H1 (cell line): ENCODE measurements around the gene TTC3. TPM values are rescaled to one million over a fixed set of nuclear protein-coding genes. Genes with fewer than 3 reads are reported as not detected.

Source experiments
- CTCF ChIA-PET: fragments of 300-600 bp; sonication (Branson Sonifier 250); formaldehyde crosslinking; loops from one replicate; lab custom pipeline; 2021; ENCODE audit not compliant: partially characterized antibody; lab: Charles Lee
- POLR2A ChIA-PET: fragments of 300-600 bp; sonication (Branson Sonifier 250); formaldehyde crosslinking; loops from one replicate; lab custom pipeline; 2021; ENCODE audit warnings: inconsistent platforms; ENCODE audit not compliant: partially characterized antibody; lab: Charles Lee
- DNase-seq, 2 experiments: peaks; one replicate each; pipeline versions ENCODE4 v3.0.0 to v3.0.0-alpha.2; 2010 to 2022; ENCODE audit warnings: low spot score in 2 of 2, low read depth in 1 of 2, mixed read lengths in 1 of 2
- FAIRE-seq: peaks from 2 replicates; lab custom pipeline; 2011; peaks lifted over from hg19 to GRCh38; lab: Jason Lieb, UNC
- H2AFZ ChIP-seq: 2 replicates; pipeline ENCODE4 v1.8.1; 2012; ENCODE audit warnings: low read length, inconsistent platforms
- H2AK5ac ChIP-seq: 2 replicates; pipeline ENCODE4 v1.6.1; 2013; ENCODE audit warnings: low read depth, low read length
- H2BK120ac ChIP-seq: replicated peaks from 2 replicates; pipeline ENCODE3; 2013; ENCODE audit warnings: low read depth, low read length, inconsistent platforms
- H2BK12ac ChIP-seq: 2 replicates; pipeline ENCODE4 v1.6.1; 2013; ENCODE audit warnings: low read depth, low read length
- H2BK15ac ChIP-seq: 2 replicates; pipeline ENCODE4 v1.6.1; 2013; ENCODE audit warnings: low read length
- H2BK20ac ChIP-seq: 2 replicates; pipeline ENCODE4 v1.6.1; 2013; ENCODE audit warnings: low read length
- H2BK5ac ChIP-seq: 2 replicates; pipeline ENCODE4 v1.6.1; 2013; ENCODE audit warnings: low read depth, low read length
- H3K14ac ChIP-seq: 2 replicates; pipeline ENCODE4 v1.6.1; 2013; ENCODE audit warnings: inconsistent platforms; ENCODE audit not compliant: insufficient read length
- H3K18ac ChIP-seq: 2 replicates; pipeline ENCODE4 v1.6.1; 2013; ENCODE audit warnings: low read length; ENCODE audit errors: extremely low read depth
- H3K23ac ChIP-seq: 2 replicates; pipeline ENCODE4 v1.6.1; 2013; ENCODE audit warnings: inconsistent platforms; ENCODE audit not compliant: insufficient read length
- H3K23me2 ChIP-seq: 2 replicates; pipeline ENCODE4 v1.6.1; 2013; ENCODE audit warnings: low read depth, low read length
- H3K27ac ChIP-seq: 2 replicates; pipeline ENCODE4 v1.6.1; 2011; ENCODE audit warnings: low read depth, low read length, inconsistent platforms
- H3K27me3 ChIP-seq, 4 experiments: replicated peaks in 1 of 4; 1 replicate in 1 of 4; 2 replicates in 3 of 4; pipeline versions ENCODE4 v1.6.1 to v1.8.1; 2011 to 2013; ENCODE audit warnings: low read length in 3 of 4, mild to moderate bottlenecking in 3 of 4, inconsistent platforms in 2 of 4, mixed read lengths in 2 of 4, moderate library complexity in 1 of 4; ENCODE audit not compliant: control insufficient read depth in 3 of 4, insufficient read depth in 3 of 4; ENCODE audit errors: extremely low read depth in 1 of 4
- H3K36me3 ChIP-seq, 4 experiments: 2 replicates each; pipeline versions ENCODE4 v1.6.1 to v1.8.1; 2011 to 2013; ENCODE audit warnings: mild to moderate bottlenecking in 4 of 4, low read length in 3 of 4, moderate library complexity in 2 of 4, control low read depth in 1 of 4, inconsistent platforms in 1 of 4; ENCODE audit not compliant: insufficient read depth in 4 of 4, control insufficient read depth in 2 of 4
- H3K4ac ChIP-seq: replicated peaks from 2 replicates; pipeline ENCODE3; 2013; ENCODE audit warnings: low read length, low read depth, mixed read lengths, inconsistent platforms; ENCODE audit not compliant: insufficient read length
- H3K4me1 ChIP-seq, 4 experiments: replicated peaks in 1 of 4; 1 replicate in 1 of 4; 2 replicates in 3 of 4; pipeline versions ENCODE4 v1.6.1 to v1.8.1; 2011 to 2013; ENCODE audit warnings: low read length in 3 of 4, inconsistent platforms in 2 of 4, mixed read lengths in 1 of 4; ENCODE audit not compliant: insufficient read depth in 4 of 4, control insufficient read depth in 3 of 4
- H3K4me2 ChIP-seq, 2 experiments: 2 replicates each; pipeline versions ENCODE4 v1.6.1 to v1.8.1; 2011 to 2013; ENCODE audit warnings: low read depth in 2 of 2, low read length in 2 of 2, control low read depth in 1 of 2, inconsistent platforms in 1 of 2, mild to moderate bottlenecking in 1 of 2; ENCODE audit not compliant: insufficient read depth in 1 of 2
- H3K4me3 ChIP-seq, 4 experiments: fragments of 200-600, 300-600 bp in 1 of 4; sonication (generic), shearing (Covaris generic), sonication (Bioruptor Twin) in 1 of 4; 2 replicates each; pipeline versions ENCODE4 v1.5.1 to v1.8.1; 2011 to 2016; ENCODE audit warnings: low read length in 4 of 4, low read depth in 3 of 4, control low read depth in 2 of 4, inconsistent platforms in 2 of 4, mild to moderate bottlenecking in 2 of 4, mixed read lengths in 1 of 4, moderate library complexity in 1 of 4; ENCODE audit not compliant: insufficient read depth in 2 of 4; ENCODE audit errors: extremely low read depth in 1 of 4
- H3K56ac ChIP-seq: replicated peaks from 2 replicates; pipeline ENCODE3; 2013; ENCODE audit warnings: low read depth, mild to moderate bottlenecking, mixed read lengths, low read length, inconsistent platforms; ENCODE audit not compliant: insufficient read length
- H3K79me1 ChIP-seq: 2 replicates; pipeline ENCODE4 v1.6.1; 2013; ENCODE audit warnings: low read depth, low read length, control low read depth
- H3K79me2 ChIP-seq, 2 experiments: 2 replicates each; pipeline versions ENCODE4 v1.6.1 to v1.8.1; 2012 to 2013; ENCODE audit warnings: low read length in 2 of 2, mild to moderate bottlenecking in 2 of 2, inconsistent platforms in 1 of 2; ENCODE audit not compliant: insufficient read depth in 2 of 2, control insufficient read depth in 1 of 2
- H3K9ac ChIP-seq, 4 experiments: replicated peaks in 1 of 4; 1 replicate in 1 of 4; 2 replicates in 3 of 4; pipeline versions ENCODE4 v1.6.1 to v1.8.1; 2011 to 2013; ENCODE audit warnings: low read depth in 3 of 4, low read length in 3 of 4, control low read depth in 2 of 4, mild to moderate bottlenecking in 2 of 4, moderate library complexity in 2 of 4, inconsistent platforms in 1 of 4; ENCODE audit errors: extremely low read depth in 1 of 4
- H3K9me3 ChIP-seq, 2 experiments: 2 replicates each; pipeline versions ENCODE4 v1.6.1 to v1.8.1; 2012 to 2013; ENCODE audit warnings: mild to moderate bottlenecking in 2 of 2, moderate library complexity in 2 of 2, control low read depth in 1 of 2, inconsistent platforms in 1 of 2, low read depth in 1 of 2, low read length in 1 of 2, mixed read lengths in 1 of 2; ENCODE audit not compliant: insufficient read depth in 2 of 2
- H4K20me1 ChIP-seq, 2 experiments: replicated peaks in 1 of 2; 2 replicates each; pipeline versions ENCODE3 to v1.8.1; 2011 to 2013; ENCODE audit warnings: inconsistent platforms in 2 of 2, low read length in 2 of 2, mild to moderate bottlenecking in 1 of 2; ENCODE audit not compliant: insufficient read depth in 2 of 2, control insufficient read depth in 1 of 2
- H4K5ac ChIP-seq: 2 replicates; pipeline ENCODE4 v1.6.1; 2013; ENCODE audit warnings: low read length, low read depth, mixed read lengths, inconsistent platforms; ENCODE audit not compliant: insufficient read length
- H4K8ac ChIP-seq: 2 replicates; pipeline ENCODE4 v1.8.0; 2013; ENCODE audit warnings: mild to moderate bottlenecking, moderate library complexity, low read length, inconsistent platforms; ENCODE audit not compliant: insufficient read depth; ENCODE audit errors: extremely low read depth
- H4K91ac ChIP-seq: replicated peaks from 2 replicates; pipeline ENCODE3; 2013; ENCODE audit warnings: low read length, mixed read lengths, inconsistent platforms; ENCODE audit not compliant: insufficient read length
- ATF2 ChIP-seq: IDR thresholded peaks from 2 replicates; pipeline ENCODE4 v1.6.1; 2012; ENCODE audit warnings: low read length, inconsistent platforms
- EP300 ChIP-seq, 2 experiments: IDR thresholded peaks; 1 replicate in 1 of 2; 2 replicates in 1 of 2; pipeline ENCODE4 v1.6.1; 2011 to 2012; ENCODE audit warnings: low read depth in 2 of 2, low read length in 2 of 2, mild to moderate bottlenecking in 2 of 2, borderline replicate concordance in 1 of 2, inconsistent platforms in 1 of 2, moderate library complexity in 1 of 2
- NANOG ChIP-seq: IDR thresholded peaks from 2 replicates; pipeline ENCODE4 v1.6.1; 2011; ENCODE audit warnings: low read length, low read depth, mild to moderate bottlenecking, inconsistent platforms; ENCODE audit not compliant: insufficient read depth, poor library complexity, severe bottlenecking
- PHF8 ChIP-seq: fragments of 200-600 bp; sonication (generic); conservative IDR thresholded peaks from 2 replicates; pipeline ENCODE4 v1.7.1; 2012; ENCODE audit warnings: low read depth, mild to moderate bottlenecking, inconsistent platforms, low read length, moderate library complexity
- RFX5 ChIP-seq: IDR thresholded peaks from 2 replicates; pipeline ENCODE4 v1.6.1; 2011; ENCODE audit warnings: low read depth, low read length, improper control_type of control experiment, borderline replicate concordance
- SP2 ChIP-seq: IDR thresholded peaks from 2 replicates; pipeline ENCODE4 v1.6.1; 2012; ENCODE audit warnings: mild to moderate bottlenecking, low read length, inconsistent platforms
- WGBS, 2 experiments: shearing (Covaris generic) in 1 of 2; methylation state at CpG; one replicate each; pipeline versions ENCODE4 v1.1.6 to v1.1.7; 2013 to 2015; ENCODE audit warnings: low lambda C conversion rate in 2 of 2, mixed read lengths in 2 of 2, inconsistent platforms in 1 of 2, low coverage in 1 of 2, missing lambda C conversion rate in 1 of 2; ENCODE audit not compliant: insufficient replicate concordance in 2 of 2, insufficient coverage in 1 of 2, insufficient read length in 1 of 2; ENCODE audit errors: extremely low coverage in 1 of 2, missing lambda C conversion rate in 1 of 2; 5-methylcytosine and 5-hydroxymethylcytosine counted together
- polyA plus RNA-seq, 7 experiments: library from polyadenylated mRNA; depleted of rRNA in 3 of 7; stranded (reverse) in 5 of 7; unstranded in 2 of 7; fragments of >200 nt in 5 of 7; fragments of 200-250 nt in 2 of 7; gene quantifications; 1 replicate in 5 of 7; 2 replicates in 1 of 7; 4 replicates in 1 of 7; pipeline versions ENCODE4 v1.2.1 to v1.2.3, GENCODE V29; 2011 to 2013; ENCODE audit warnings: missing spikeins in 2 of 7, mixed read lengths in 2 of 7
- total RNA-seq: library from RNA; stranded (reverse); fragmentation: NEBNext Ultra II Directional; extraction: Animal tissue kit (Norgen Biotek cat#: 25700); gene quantifications from 2 replicates; pipeline ENCODE4 v1.2.1, GENCODE V29; 2021

The TTC3 gene
- total and polyA plus RNA-seq, 2 of the 8 experiments (the other 6 are each of a cell fraction or from before 2014, with no cell fraction given) = 11.0 to 36.2 TPM

GRCh38 chr21:37214952-37215351, 141.9 kb downstream of the TTC3 start:
- CTCF ChIA-PET = no interaction called here
- Histone ChIP-seq H3K9ac (no peak overlapping the region), H3K79me1 (no peaks in the 10 kb centered on the region), H4K5ac (no peak overlapping the region), H2BK5ac (no peak overlapping the region), H3K4me2 (no peak overlapping the region), H3K4me3 (no peak overlapping the region), H2BK15ac (no peak overlapping the region), H2BK120ac (no peak overlapping the region), H4K20me1 (no peaks in the 10 kb centered on the region), H3K9me3 (0 out of 4 replicates have a peak, but pooled peaks cover 0 to 2% of the 10 kb centered on the region in 2 experiments), H3K27me3 (no peaks in the 10 kb centered on the region), H3K4ac (no peak overlapping the region), H2AK5ac (no peak overlapping the region), H3K14ac (no peak overlapping the region), H3K4me1 (no peaks in the 10 kb centered on the region), H3K23ac (no peak overlapping the region), H3K36me3 (no peaks in the 10 kb centered on the region), H3K79me2 (no peaks in the 10 kb centered on the region), H4K8ac (no peak overlapping the region), H2BK20ac (no peak overlapping the region), H3K27ac (no peak overlapping the region), H2BK12ac (no peak overlapping the region), H3K18ac (no peak overlapping the region), H3K23me2 (no peaks in the 10 kb centered on the region), H2AFZ (no peak overlapping the region), H3K56ac (no peak overlapping the region), H4K91ac (no peak overlapping the region)
- POLR2A ChIA-PET = no interaction called here
- FAIRE-seq (no peak), DNase-seq (no peak)
- 97% methylated on average over 8 of the region's 9 CpGs; no CpG with 5 or more reads in 1 of the 2 experiments for WGBS, 2 experiments
- TF ChIP-seq RFX5 (no peak), EP300 (IDR thresholded peaks at IDR 0.05; ENCODE audit: borderline replicate concordance in 1 of 2, low read depth in 2 of 2, low read length in 2 of 2) (no peak), ATF2 (no peak), PHF8 (no peak), SP2 (no peak), NANOG (no peak)
